GM23338 (cell line): ENCODE results near the gene MIS12.

ENCODE experiments used
- CTCF ChIP-seq, 2 experiments: fragments of 200-600 bp in 1 of 2; sonication (generic) in 1 of 2; conservative IDR thresholded peaks; 2 replicates each; pipeline versions ENCODE4 v1.5.1 to v1.6.1; 2016 to 2017; ENCODE audit warnings: antibody characterized with exemption in 2 of 2, low read depth in 2 of 2, mild to moderate bottlenecking in 2 of 2, moderate library complexity in 1 of 2
- EZH2 ChIP-seq: fragments of 200-600 bp; sonication (generic); IDR thresholded peaks from one replicate; pipeline ENCODE4 v1.8.0; 2017; ENCODE audit warnings: antibody characterized with exemption, mild to moderate bottlenecking, low read depth; ENCODE audit not compliant: unreplicated experiment
- POLR2AphosphoS5 ChIP-seq: IDR thresholded peaks from 2 replicates; pipeline ENCODE4 v1.6.1; 2016; ENCODE audit warnings: antibody characterized with exemption, low read depth
- ZNF331 ChIP-seq: fragments of 250-450 bp; sonication (Bioruptor Pico); IDR thresholded peaks from 2 replicates; pipeline ENCODE4 v1.5.0; 2020; ENCODE audit warnings: low read depth, mild to moderate bottlenecking, moderate library complexity

- TF ChIP-seq CTCF (conservative IDR thresholded peaks at IDR 0.05; ENCODE audit: low read depth in 2 of 2) (no peak), POLR2AphosphoS5 (no peak), ZNF331 (CRISPR knock-in tag) (no peak), EZH2 (no peak)
Observed at GRCh38 chr17:5509482-5509881, 23.1 kb downstream of the MIS12 start.
